ENCODE data around the gene USP48.
"Not testable (repeated sequence)": the region's sequence is repeated elsewhere in the genome, so short reads cannot be mapped to it uniquely, and the experiment has no call there.

The USP48 gene

GRCh38 chr1:21770602-21771001 lies 12.3 kb downstream of the USP48 start:
- not testable (repeated sequence) for DNase-seq

DNA sequence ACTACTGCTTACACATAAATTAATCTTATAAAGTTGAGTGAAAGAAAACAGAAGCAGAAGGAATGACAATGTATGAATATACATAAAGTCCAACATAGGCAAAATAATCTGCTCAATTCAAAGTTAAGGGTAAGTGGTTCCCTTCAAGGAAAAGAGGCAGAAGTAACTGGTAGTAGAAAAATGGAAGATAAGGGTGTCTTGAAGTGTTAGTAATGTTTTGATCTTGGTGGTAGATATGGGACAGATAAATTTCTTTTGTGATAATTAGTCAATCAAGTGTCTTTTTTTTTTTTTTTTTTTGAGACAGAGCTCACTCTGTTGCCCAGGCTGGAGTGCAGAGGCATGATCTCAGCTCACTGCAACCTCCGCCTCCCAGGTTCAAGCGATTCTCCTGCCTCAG lies 12.7 kb downstream of the USP48 start:
- no peak for DNase-seq

- DNase-seq, result not testable (repeated sequence)
Measured at GRCh38 chr1:21767106-21767505, 15.8 kb downstream of the USP48 start.

GRCh38 chr1:21766210-21766609 lies 16.7 kb downstream of the USP48 start:
- no peak for DNase-seq

GRCh38 chr1:21764615-21765423 lies 18.1 kb downstream of the USP48 start:
- DNase-seq, result no peak

GRCh38 chr1:21763694-21764419 lies 19.1 kb downstream of the USP48 start:
- DNase-seq, result no peak

DNA sequence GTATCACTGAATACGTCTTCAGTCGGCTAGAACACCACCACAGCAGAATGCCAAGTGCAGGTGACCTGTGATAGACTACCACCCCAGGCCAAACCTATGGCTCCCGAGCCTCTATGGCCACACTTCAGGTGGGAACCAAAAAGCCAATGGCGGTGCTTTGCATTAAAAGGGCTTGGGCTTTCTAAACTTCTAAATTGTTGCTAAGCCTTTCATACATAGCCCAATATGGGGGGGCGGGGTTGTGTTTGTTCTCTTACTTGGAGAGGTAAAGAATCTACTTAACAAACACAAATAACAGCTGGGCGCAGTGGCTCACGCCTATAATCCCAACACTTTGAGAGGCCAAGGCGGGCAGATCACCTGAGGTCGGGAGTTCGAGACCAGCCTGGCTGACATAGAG lies 19.7 kb downstream of the USP48 start:
- no peak for DNase-seq

- DNase-seq, result no peak
Measured at GRCh38 chr1:21762022-21762404, 20.9 kb downstream of the USP48 start.

DNA sequence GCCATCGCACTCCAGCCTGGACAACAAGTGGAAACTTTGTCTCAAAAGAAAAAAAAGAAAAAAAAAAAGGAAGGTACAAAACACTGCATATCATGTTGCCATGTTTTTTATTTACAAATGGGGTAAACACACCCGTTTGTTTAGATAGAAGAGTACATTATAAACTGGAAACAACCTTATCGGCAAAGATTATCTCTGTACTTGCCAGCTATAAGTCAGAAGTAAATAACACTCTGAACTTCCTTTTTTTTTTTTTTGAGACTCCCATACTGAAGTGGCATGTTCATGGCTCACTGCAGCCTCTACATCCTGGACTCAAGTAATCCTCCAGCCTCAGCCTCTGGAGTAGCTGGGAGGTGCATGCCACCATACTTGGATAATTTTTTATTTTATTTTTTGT lies 21.9 kb downstream of the USP48 start:
- no peak for DNase-seq

GRCh38 chr1:21759818-21760217 lies 23.1 kb downstream of the USP48 start:
- DNase-seq, result no peak

GRCh38 chr1:21759182-21759581 lies 23.8 kb downstream of the USP48 start:
- no peak for DNase-seq

DNA sequence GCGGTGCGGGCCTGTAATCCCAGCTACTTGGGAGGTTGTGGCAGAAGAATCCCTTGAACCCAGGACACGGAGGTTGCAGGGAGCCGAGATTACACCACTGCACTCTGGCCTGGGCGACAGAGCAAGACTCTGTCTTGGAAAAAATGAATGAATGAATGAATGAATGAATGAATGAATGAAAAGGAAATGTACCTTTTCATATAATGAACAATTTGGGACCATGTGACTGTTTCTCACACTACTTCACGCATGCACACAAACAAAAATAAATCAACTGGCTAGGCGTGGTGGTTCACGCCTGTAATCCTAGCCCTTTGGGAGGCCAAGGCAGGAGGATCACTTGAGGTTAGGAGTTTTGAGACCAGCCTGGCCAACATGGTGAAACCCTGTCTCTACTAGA lies 24.3 kb downstream of the USP48 start:
- no peak for DNase-seq

GRCh38 chr1:21756393-21757089 lies 26.4 kb downstream of the USP48 start:
- DNase-seq, result no peak

GRCh38 chr1:21755067-21755466 lies 27.9 kb downstream of the USP48 start:
- DNase-seq, result no peak

GRCh38 chr1:21754583-21754982 lies 28.4 kb downstream of the USP48 start:
- DNase-seq, result no peak

GRCh38 chr1:21752186-21752585 lies 30.8 kb downstream of the USP48 start:
- no peak for DNase-seq

- DNase-seq, result no peak
Measured at GRCh38 chr1:21751281-21751680, 31.7 kb downstream of the USP48 start.

DNA sequence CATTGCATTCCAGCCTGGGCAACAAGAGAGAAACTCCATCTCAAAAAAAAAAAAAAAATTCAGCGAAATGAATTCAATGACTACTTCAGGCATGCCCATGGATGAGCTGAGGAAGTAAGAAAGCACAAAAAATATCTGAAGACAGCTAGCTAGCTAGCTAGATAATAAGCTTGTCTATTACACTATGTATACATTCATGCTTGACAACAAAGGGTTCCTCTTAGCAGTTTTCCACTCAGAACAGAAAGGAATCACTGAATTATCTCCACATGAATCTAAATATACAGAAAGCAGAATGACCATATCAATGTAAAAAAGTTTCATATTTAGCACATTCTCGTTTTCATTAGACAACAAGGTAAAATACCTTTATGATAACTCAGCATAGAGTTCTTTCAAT lies 32.1 kb downstream of the USP48 start:
- no peak for DNase-seq

- no peak for DNase-seq
Measured at GRCh38 chr1:21749859-21750468, 33.0 kb downstream of the USP48 start.

DNA sequence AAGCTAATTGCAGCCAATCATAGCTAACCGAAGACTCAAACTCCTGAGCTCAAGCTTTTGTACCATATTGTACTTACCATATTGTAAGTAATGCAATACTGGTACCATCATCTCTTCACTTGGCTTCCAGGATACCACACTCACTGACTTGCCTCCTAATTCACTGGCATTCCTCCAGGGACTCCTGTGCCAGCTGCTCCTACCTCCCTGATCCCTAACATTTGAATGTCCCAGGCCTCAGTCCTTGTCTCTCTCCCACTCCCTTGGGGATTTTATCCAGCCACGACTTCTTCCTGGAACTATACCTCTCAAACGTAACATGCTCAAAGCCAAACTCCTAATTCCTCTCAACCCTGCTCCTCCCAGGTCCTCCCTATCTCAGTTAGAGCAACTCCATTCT lies 33.8 kb downstream of the USP48 start:
- DNase-seq, result no peak

DNA sequence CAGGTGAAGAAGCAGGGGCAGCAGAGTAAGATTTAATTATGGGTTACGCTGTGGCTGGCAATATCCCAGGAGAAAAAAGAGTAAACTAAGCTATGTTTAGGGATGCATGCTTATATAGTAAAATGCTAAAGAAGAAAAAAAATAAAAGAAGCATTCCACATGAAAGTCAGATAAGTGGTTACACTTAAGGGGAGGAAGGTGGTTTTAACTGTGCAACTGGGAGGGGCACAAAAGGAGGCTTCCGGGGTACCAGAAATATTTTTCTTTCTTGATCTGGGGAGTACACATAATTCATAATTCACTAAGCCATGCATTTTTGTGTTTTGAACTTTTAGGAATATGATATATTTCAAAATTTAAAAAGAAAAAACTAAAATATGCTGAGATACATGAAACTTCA lies 39.5 kb downstream of the USP48 start:
- DNase-seq, result no peak

DNA sequence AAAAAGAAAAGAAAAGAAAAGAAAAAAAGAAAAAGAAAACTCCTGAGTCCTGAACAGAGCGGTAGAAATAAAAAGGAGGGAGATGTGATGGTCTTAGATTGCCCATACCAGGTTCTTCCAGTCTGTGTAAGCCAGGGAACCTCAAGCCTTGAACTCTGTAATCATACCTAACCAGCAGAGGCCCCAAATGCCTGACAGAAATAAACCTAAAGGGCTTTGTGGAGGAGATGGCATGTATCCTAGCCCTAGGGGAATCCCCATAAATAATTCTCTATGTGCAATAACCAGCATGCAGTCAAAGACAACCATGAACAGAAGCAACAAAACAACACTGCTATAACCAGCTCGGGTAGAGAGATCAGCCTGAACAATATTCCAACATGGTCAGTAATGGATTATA lies 40.4 kb downstream of the USP48 start:
- no peak for DNase-seq

GRCh38 chr1:21741206-21741605 lies 41.7 kb downstream of the USP48 start:
- DNase-seq, result no peak

Data from stimulated activated CD4-positive, alpha-beta T cell treated with anti-CD3 and anti-CD28 coated beads, Interleukin-4, amount 100 ng/mL, for 4 hours (primary cell).